IMR-90 (cell line): ENCODE measurements around the gene MPL. TPM values are rescaled to one million over a fixed set of nuclear protein-coding genes. Genes with fewer than 3 reads are reported as not detected.

Source experiments
- ATAC-seq: fragments of 200-7000 bp; cut with Tn5 transposase; 2 replicates; pipeline ENCODE4 v1.9.1; 2020; ENCODE audit warnings: low read depth, mild to moderate bottlenecking, moderate library complexity
- BruUV-seq: library from RNA; stranded (reverse); fragments of 400-500 nt; replicated peaks from 2 replicates; lab custom pipeline; 2021; lab: Mats Ljungman, UMichigan
- CTCF ChIA-PET: fragments of 300-600 bp; formaldehyde crosslinking; extraction: SDS; loops from one replicate; lab custom pipeline; 2021; ENCODE audit warnings: antibody characterized with exemption; lab: Yijun Ruan, JAX
- POLR2A ChIA-PET: fragments of 300-600 bp; sonication (Branson Sonifier 250); formaldehyde crosslinking; loops from one replicate; lab custom pipeline; 2022; ENCODE audit warnings: antibody characterized with exemption; ENCODE audit not compliant: unreplicated experiment; lab: Charles Lee
- DNase-seq: peaks from one replicate; pipeline ENCODE4 v3.0.0; 2013
- H2AFZ ChIP-seq: replicated peaks from 2 replicates; pipeline ENCODE3; 2013; ENCODE audit warnings: low read length, mild to moderate bottlenecking; ENCODE audit not compliant: poor library complexity
- H2AK5ac ChIP-seq: 2 replicates; pipeline ENCODE4 v1.6.1; 2013; ENCODE audit warnings: low read depth, low read length, inconsistent platforms
- H2AK9ac ChIP-seq: replicated peaks from 2 replicates; pipeline ENCODE3; 2013; ENCODE audit warnings: mild to moderate bottlenecking, low read depth, low read length, moderate library complexity; ENCODE audit not compliant: poor library complexity
- H2BK120ac ChIP-seq: 2 replicates; pipeline ENCODE4 v1.6.1; 2013; ENCODE audit warnings: low read depth, low read length, inconsistent platforms
- H2BK15ac ChIP-seq: 3 replicates; pipeline ENCODE4 v1.6.1; 2013; ENCODE audit warnings: low read depth, low read length, inconsistent platforms
- H2BK20ac ChIP-seq: 2 replicates; pipeline ENCODE4 v1.6.1; 2013; ENCODE audit warnings: low read depth, mild to moderate bottlenecking, inconsistent platforms, low read length, moderate library complexity
- H2BK5ac ChIP-seq: 2 replicates; pipeline ENCODE4 v1.6.1; 2013; ENCODE audit warnings: mild to moderate bottlenecking, low read depth, low read length, inconsistent platforms; ENCODE audit not compliant: poor library complexity, severe bottlenecking
- H3K14ac ChIP-seq: replicated peaks from 2 replicates; pipeline ENCODE4 v1.6.1; 2013; ENCODE audit warnings: low read depth, low read length, inconsistent platforms
- H3K18ac ChIP-seq: 2 replicates; pipeline ENCODE4 v1.6.1; 2013; ENCODE audit warnings: low read depth, low read length, control low read depth
- H3K23ac ChIP-seq: 2 replicates; pipeline ENCODE4 v1.6.1; 2013; ENCODE audit warnings: low read depth, low read length, inconsistent platforms
- H3K27ac ChIP-seq: 2 replicates; pipeline ENCODE4 v1.5.1; 2013; ENCODE audit warnings: mild to moderate bottlenecking, control low read depth, low read length; ENCODE audit not compliant: insufficient read depth
- H3K27me3 ChIP-seq: 2 replicates; pipeline ENCODE4 v1.6.1; 2013; ENCODE audit warnings: low read length; ENCODE audit not compliant: control insufficient read depth, insufficient read depth
- H3K36me3 ChIP-seq: 2 replicates; pipeline ENCODE4 v1.6.1; 2013; ENCODE audit warnings: low read length, mixed read lengths; ENCODE audit not compliant: control insufficient read depth, insufficient read depth
- H3K4ac ChIP-seq: 2 replicates; pipeline ENCODE4 v1.6.1; 2013; ENCODE audit warnings: low read depth, low read length, inconsistent platforms
- H3K4me1 ChIP-seq: 2 replicates; pipeline ENCODE4 v1.6.1; 2013; ENCODE audit warnings: low read length, mixed read lengths; ENCODE audit not compliant: control insufficient read depth, insufficient read depth
- H3K4me2 ChIP-seq: 2 replicates; pipeline ENCODE4 v1.6.1; 2013; ENCODE audit warnings: low read depth, mild to moderate bottlenecking, control low read depth, low read length, moderate library complexity
- H3K4me3 ChIP-seq: 2 replicates; pipeline ENCODE4 v1.5.1; 2013; ENCODE audit warnings: low read depth, mild to moderate bottlenecking, control low read depth, low read length, moderate library complexity; ENCODE audit not compliant: insufficient read depth
- H3K56ac ChIP-seq: 2 replicates; pipeline ENCODE4 v1.6.1; 2013; ENCODE audit warnings: low read length, inconsistent platforms; ENCODE audit not compliant: insufficient read depth; ENCODE audit errors: extremely low read depth
- H3K79me1 ChIP-seq, 2 experiments: 2 replicates each; pipeline ENCODE4 v1.6.1; 2013; ENCODE audit warnings: low read length in 2 of 2, inconsistent platforms in 1 of 2, low read depth in 1 of 2
- H3K9ac ChIP-seq: 2 replicates; pipeline ENCODE4 v1.6.1; 2013; ENCODE audit warnings: low read depth, low read length, control low read depth
- H3K9me1 ChIP-seq: 2 replicates; pipeline ENCODE4 v1.6.1; 2013; ENCODE audit warnings: low read length, inconsistent platforms; ENCODE audit not compliant: insufficient read depth
- H3K9me3 ChIP-seq: 2 replicates; pipeline ENCODE4 v1.6.1; 2013; ENCODE audit warnings: low read length; ENCODE audit not compliant: control insufficient read depth, insufficient read depth
- H4K20me1 ChIP-seq: 2 replicates; pipeline ENCODE4 v1.6.1; 2013; ENCODE audit warnings: low read length, inconsistent platforms; ENCODE audit not compliant: insufficient read depth
- H4K5ac ChIP-seq: 2 replicates; pipeline ENCODE4 v1.6.1; 2013; ENCODE audit warnings: mild to moderate bottlenecking, low read depth, low read length, control low read depth
- H4K8ac ChIP-seq, 2 experiments: 2 replicates each; pipeline ENCODE4 v1.6.1; 2013; ENCODE audit warnings: low read depth in 2 of 2, low read length in 2 of 2, control low read depth in 1 of 2, inconsistent platforms in 1 of 2
- H4K91ac ChIP-seq: 2 replicates; pipeline ENCODE4 v1.6.1; 2013; ENCODE audit warnings: low read depth, low read length, inconsistent platforms; ENCODE audit not compliant: insufficient read depth
- SMC3 ChIP-seq: fragments of 150-350 bp; IDR thresholded peaks from 2 replicates; pipeline ENCODE4 v1.6.1; 2016; ENCODE audit warnings: low read depth, mild to moderate bottlenecking, antibody characterized with exemption, low read length, moderate library complexity
- WGBS, 2 experiments: methylation state at CpG; one replicate each; pipeline versions ENCODE4 v1.1.5 to v1.1.7; 2013; ENCODE audit warnings: missing lambda C conversion rate in 2 of 2; ENCODE audit not compliant: insufficient read length in 1 of 2; ENCODE audit errors: extremely low coverage in 2 of 2; 5-methylcytosine and 5-hydroxymethylcytosine counted together
- dilution Hi-C: fragments of 300-500 bp; cut with HindIII; formaldehyde crosslinking; loops from one replicate; pipeline ENCODE4 v1.14.3; 2018; ENCODE audit warnings: low sequenced_read_pairs; ENCODE audit not compliant: unreplicated experiment
- in situ Hi-C: fragments of 300-500 bp; cut with MboI; formaldehyde crosslinking; loops from 3 replicates; pipeline ENCODE4 v1.14.3; 2019; ENCODE audit warnings: low sequenced_read_pairs, inconsistent platforms, mixed read lengths
- intact Hi-C: fragments of 100-400 bp; cut with micrococcal nuclease; formaldehyde crosslinking; loops from 2 replicates; pipeline ENCODE4 v1.10.0; 2022
- polyA plus RNA-seq, 3 experiments: library from polyadenylated mRNA; depleted of rRNA; stranded (reverse); fragments of >200 nt; gene quantifications; 2 replicates each; pipeline ENCODE4 v1.2.3, GENCODE V29; 2012; ENCODE audit warnings: low replicate concordance in 1 of 3
- total RNA-seq: library from RNA; depleted of rRNA; stranded (reverse); fragments of >200 nt; gene quantifications from 2 replicates; pipeline ENCODE4 v1.2.3, GENCODE V29; 2012

The MPL gene
- total and polyA plus RNA-seq, 2 of the 4 experiments (the other 2 are of a cell fraction): 0.12 TPM; not detected in 1

DNA sequence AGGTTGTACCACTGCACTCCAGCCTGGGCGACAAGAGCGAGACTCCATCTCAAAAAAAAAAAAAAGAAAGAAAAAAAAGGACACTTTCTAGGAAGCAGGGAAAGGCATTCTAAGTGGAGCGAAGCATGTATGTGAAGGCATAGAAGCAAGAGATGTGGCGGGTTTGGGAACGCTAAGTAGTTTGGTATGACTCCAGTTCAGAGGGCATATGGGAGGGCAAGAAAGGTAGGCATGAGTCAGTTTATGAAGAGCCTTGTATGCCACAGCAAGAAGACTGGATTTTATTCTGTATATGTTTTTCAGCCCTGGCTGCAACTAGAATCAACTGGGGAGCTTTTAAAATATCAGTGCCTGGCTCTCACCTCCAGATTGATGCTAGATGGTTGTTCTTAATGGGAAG lies 34.6 kb downstream of the MPL start:
- peak overlapping the region; percentile 77; the same call in 1 of the 2 replicates for H3K14ac ChIP-seq
- H3K9me3 ChIP-seq: no peaks in the 10 kb centered on the region
- peak overlapping the region; percentile 97; the same call in 1 of the 3 replicates for H2BK15ac ChIP-seq
- peak overlapping the region; percentile 92 for H4K91ac ChIP-seq
- no peak overlapping the region for H3K4me2 ChIP-seq
- no peak overlapping the region for H3K23ac ChIP-seq
- H3K18ac ChIP-seq: no peak overlapping the region; the same call in 1 of the 2 replicates
- H2AK5ac ChIP-seq: peak overlapping the region; percentile 84
- H3K27ac ChIP-seq: no peak overlapping the region
- peak overlapping the region; percentile 92 for H3K4ac ChIP-seq
- peak overlapping the region; percentile 18; the same call in 1 of the 2 replicates for H4K5ac ChIP-seq
- intact Hi-C loops (no loop called here), dilution Hi-C loops (no loop called here), in situ Hi-C loops (no loop called here)
- no TSS peak for BruUV-seq
- peaks cover 3% of the 10 kb centered on the region for H4K20me1 ChIP-seq
- POLR2A ChIA-PET: interaction anchor here (0.7 kb wide), 1 partner anchor 952 kb away, joined by 14 read pairs; no protein-coding TSS in a partner anchor
- WGBS, 2 experiments: 83% methylated on average over 2 of the region's 5 CpGs; no CpG with 5 or more reads in 1 of the 2 experiments
- H3K4me3 ChIP-seq: no peak overlapping the region
- DNase-seq (peak; percentile 57), ATAC-seq (no peak)
- H2BK20ac ChIP-seq: peak overlapping the region; percentile 80; the same call in 1 of the 2 replicates
- H3K79me1 ChIP-seq: peaks cover 29 to 70% of the 10 kb centered on the region in 2 experiments
- H2AFZ ChIP-seq: no peak overlapping the region
- peak overlapping the region; percentile 87 for H2BK120ac ChIP-seq
- no peaks in the 10 kb centered on the region for H3K27me3 ChIP-seq
- peak overlapping the region; percentile 63 for H2AK9ac ChIP-seq
- no peak overlapping the region for H3K9ac ChIP-seq
- peaks cover 13% of the 10 kb centered on the region for H3K4me1 ChIP-seq
- H4K8ac ChIP-seq: peak overlapping the region; percentile 94 to 96
- TF ChIP-seq SMC3: no peak
- peaks cover 10% of the 10 kb centered on the region for H3K9me1 ChIP-seq
- CTCF ChIA-PET: interaction anchor here (0.6 kb wide), 1 partner anchor 796 kb away, joined by 3 read pairs; no protein-coding TSS in a partner anchor
- no peak overlapping the region for H3K56ac ChIP-seq
- peak overlapping the region; percentile 84 for H2BK5ac ChIP-seq
- H3K36me3 ChIP-seq: 0 out of 2 replicates have a peak, but pooled peaks cover 7% of the 10 kb centered on the region
